ENCODE results near the gene KDELR1. TPM values are rescaled to one million over a fixed set of nuclear protein-coding genes. Genes with fewer than 3 reads are reported as not detected.
A peak's percentile ranks its signal among the peaks of the same experiment; 100 is the strongest.

The KDELR1 gene
- total and polyA plus RNA-seq, 9 of the 15 experiments (the other 6 are each of a cell fraction or from before 2014, with no cell fraction given): 6.1 to 165 (median 58.5) TPM

DNA sequence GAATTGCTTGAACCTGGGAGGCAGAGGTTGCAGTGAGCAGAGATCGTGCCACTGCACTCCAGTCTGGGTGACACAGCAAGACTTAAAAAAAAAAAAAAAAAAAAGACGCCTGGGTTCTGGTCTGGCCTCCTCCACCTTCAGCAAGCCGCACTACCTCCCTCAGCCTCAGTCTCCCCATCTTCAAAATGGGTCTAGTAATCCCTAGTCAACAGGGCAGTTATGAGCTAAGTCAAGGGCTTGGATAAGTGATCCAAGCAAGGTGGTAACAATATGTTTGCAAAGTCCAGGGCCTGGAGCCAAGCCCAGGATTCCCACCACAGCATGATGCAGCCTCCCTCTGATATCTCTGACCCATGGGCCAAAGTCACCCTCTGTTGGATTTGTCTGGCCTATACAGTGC lies 4.4 kb downstream of the KDELR1 start (continued):
- TF ChIP-seq, protein P1, sequence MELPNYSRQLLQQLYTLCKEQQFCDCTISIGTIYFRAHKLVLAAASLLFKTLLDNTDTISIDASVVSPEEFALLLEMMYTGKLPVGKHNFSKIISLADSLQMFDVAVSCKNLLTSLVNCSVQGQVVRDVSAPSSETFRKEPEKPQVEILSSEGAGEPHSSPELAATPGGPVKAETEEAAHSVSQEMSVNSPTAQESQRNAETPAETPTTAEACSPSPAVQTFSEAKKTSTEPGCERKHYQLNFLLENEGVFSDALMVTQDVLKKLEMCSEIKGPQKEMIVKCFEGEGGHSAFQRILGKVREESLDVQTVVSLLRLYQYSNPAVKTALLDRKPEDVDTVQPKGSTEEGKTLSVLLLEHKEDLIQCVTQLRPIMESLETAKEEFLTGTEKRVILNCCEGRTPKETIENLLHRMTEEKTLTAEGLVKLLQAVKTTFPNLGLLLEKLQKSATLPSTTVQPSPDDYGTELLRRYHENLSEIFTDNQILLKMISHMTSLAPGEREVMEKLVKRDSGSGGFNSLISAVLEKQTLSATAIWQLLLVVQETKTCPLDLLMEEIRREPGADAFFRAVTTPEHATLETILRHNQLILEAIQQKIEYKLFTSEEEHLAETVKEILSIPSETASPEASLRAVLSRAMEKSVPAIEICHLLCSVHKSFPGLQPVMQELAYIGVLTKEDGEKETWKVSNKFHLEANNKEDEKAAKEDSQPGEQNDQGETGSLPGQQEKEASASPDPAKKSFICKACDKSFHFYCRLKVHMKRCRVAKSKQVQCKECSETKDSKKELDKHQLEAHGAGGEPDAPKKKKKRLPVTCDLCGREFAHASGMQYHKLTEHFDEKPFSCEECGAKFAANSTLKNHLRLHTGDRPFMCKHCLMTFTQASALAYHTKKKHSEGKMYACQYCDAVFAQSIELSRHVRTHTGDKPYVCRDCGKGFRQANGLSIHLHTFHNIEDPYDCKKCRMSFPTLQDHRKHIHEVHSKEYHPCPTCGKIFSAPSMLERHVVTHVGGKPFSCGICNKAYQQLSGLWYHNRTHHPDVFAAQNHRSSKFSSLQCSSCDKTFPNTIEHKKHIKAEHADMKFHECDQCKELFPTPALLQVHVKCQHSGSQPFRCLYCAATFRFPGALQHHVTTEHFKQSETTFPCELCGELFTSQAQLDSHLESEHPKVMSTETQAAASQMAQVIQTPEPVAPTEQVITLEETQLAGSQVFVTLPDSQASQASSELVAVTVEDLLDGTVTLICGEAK (IDR thresholded peaks at IDR 0.05): no peak
- TF ChIP-seq, protein P1 (CRISPR knock-in tag; IDR thresholded peaks at IDR 0.05): no peak
- TF ChIP-seq BCOR (IDR thresholded peaks at IDR 0.05) (peak; percentile 41; the same call in 1 of the 2 replicates), BRD9 (IDR thresholded peaks at IDR 0.05; ENCODE audit: low read depth, partially characterized antibody) (no peak), JUNB (CRISPR knock-in tag; conservative IDR thresholded peaks at IDR 0.05) (no peak), LARP7 (IDR thresholded peaks at IDR 0.05) (no peak), PRMT5 (CRISPR knock-in tag; IDR thresholded peaks at IDR 0.05) (no peak)

Data from K562 (cell line).